GM21515 (cell line): ENCODE measurements around the gene LAS1L.
"Not testable (repeated sequence)": the region's sequence is repeated elsewhere in the genome, so short reads cannot be mapped to it uniquely, and the experiment has no call there.

Source experiments
- ATAC-seq: cut with Tn5 transposase; IDR thresholded peaks from one replicate; pipeline ENCODE4 v1.9.1; 2021; ENCODE audit not compliant: unreplicated experiment

Gene LAS1L

DNA sequence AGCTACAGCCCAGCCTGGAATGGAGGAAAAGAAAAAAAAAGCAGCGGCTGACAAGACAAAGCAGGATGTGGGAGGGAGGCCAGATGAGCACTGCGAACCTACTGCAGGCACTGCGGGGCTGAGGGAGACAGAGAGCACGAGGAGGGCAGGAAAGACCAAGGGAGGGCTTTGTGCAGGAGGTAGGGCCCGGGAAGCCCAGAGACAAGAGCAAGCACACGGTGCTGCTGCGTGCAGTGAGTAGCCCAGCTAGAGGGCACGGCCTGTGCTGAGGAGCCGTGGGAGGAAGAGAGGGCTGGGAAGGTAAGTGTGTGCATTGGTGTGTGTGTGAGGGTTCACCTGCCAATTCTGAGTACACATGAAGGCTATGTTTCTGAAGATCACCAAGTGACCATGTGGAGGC lies 15.6 kb downstream of the LAS1L start:
- ATAC-seq = not testable (repeated sequence)

DNA sequence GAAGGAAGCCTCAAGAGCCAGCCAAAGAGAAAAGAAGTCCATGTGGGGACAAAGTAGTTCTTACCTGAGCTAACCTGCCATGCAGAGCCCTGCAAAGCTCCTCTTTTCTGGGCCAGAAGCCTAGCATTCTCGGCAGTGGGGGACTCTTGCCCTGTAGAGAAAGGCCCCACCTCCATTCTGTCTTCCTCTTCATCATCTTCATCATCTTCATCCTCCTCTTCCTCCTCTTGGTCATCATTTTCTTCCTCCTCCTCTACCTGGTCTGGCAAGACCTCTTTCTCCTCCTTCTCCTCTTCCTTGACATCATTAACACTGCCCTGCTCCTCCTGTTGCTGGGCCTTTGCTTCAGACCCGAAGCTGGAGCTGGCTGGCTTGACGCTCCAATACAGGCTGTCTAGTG lies 16.7 kb downstream of the LAS1L start:
- no peak for ATAC-seq

DNA sequence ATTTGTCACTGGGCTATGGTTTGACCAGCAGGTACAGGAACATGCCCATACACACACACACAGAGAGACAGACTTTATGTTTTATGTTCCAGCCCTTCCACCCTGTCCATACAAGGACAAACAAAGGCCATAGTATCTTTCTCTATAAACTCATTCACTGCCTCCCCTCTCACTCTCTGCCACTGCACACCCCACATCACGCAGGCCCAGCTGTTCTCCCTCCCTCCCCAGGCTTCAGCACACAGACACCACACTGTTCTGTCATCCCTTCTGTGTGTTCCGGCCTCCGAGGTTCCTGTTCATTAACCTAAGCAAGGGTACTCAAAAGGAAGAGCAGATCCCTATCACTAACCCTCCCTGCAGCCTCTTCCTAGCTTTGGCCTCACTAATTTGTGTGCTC lies 17.8 kb downstream of the LAS1L start:
- ATAC-seq = no peak

DNA sequence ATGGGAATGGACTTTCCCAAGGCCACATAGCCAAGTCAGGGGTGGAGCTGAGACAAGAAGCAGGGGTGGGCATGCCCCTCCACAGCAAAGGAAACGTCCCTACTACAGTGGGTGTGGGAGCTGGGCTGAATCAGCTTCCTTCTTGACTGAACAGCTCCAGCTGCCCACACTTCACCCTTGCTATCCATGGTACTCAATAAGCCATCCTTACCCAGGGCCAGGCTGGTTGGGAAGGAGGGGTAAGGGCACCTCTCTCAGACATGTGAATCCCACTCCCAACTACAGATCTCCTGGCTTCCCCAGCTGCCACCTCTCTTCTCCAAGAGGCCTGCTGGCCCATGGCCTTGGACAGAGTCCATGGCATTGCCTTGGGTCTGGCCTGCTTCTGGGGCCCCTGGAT lies 21.0 kb downstream of the LAS1L start:
- ATAC-seq = no peak

DNA sequence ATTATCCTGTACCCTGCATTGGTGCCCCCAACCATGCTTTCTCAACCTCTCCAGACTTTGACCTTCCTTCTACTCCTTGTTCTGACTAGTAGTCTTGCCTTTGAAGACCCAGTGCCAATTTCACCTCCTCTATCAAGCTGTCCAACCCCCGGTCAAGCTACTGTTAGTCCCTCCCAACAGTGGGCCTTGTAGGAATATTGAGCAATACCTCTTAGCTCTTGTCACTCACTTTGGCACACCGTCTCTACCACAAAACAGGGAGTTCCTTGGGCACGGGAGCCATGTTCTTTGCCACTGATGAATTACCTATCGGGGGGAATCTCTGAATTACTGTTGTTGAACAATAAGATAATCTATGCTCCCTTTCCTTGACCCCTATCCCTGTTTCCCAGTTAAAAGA lies 25.2 kb downstream of the LAS1L start:
- no peak for ATAC-seq

DNA sequence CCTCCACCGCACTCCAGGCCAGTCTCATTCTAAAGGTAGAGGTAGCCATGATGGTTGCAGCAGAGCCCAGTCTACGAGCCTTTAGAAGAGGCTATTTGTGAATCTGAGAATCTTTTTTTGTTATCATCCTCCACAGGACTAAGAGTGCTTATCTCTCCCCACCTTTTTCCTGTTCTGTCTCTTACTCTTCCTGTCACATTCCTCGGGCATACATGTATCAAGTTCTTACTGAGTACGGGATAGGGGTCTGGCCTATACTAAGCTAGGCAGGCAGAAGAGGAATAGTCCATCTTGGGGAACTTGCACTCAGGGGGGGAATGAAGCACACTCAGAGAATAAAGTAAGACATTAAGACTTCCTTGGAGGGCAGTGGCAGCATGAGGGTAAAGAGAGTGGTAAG lies 25.7 kb downstream of the LAS1L start:
- ATAC-seq = no peak

DNA sequence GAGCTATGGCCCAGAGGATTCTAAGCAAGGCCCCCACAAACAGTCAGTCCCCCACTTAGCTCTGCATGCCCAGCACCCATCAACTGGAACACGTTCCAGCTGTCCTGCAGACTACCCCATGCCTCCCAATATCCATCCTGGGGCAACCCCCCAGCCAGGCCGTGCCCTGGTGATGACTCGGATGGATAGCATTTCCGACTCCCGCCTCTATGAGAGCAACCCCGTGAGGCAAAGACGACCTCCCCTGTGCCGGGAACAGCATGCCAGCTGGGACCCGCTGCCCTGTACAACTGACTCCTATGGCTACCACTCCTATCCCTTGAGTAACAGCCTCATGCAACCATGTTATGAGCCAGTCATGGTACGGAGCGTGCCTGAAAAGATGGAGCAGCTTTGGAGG lies 32.0 kb downstream of the LAS1L start:
- no peak for ATAC-seq

GRCh38 chrX:65493431-65493830 lies 41.2 kb downstream of the LAS1L start:
- no peak for ATAC-seq

DNA sequence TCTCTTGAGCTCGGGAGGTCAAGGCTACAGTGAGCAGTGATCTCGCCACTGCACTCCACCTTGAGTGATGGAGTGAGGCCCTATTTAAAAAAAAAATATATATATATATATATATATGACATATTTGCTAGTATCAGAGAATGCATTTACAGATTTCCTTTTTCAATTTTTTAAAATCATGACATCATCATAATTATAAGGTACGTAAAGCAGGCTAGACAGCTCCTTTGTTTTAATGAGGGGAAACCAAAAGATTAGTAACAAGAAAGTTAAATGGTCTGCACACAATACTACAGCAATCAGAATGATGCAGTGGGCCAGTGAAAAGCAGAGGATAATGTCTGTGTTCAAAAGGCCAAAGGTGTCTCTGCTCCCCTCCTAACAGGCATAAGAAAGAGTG lies 43.0 kb downstream of the LAS1L start:
- no peak for ATAC-seq

GRCh38 chrX:65488495-65488894 lies 46.1 kb downstream of the LAS1L start:
- no peak for ATAC-seq

DNA sequence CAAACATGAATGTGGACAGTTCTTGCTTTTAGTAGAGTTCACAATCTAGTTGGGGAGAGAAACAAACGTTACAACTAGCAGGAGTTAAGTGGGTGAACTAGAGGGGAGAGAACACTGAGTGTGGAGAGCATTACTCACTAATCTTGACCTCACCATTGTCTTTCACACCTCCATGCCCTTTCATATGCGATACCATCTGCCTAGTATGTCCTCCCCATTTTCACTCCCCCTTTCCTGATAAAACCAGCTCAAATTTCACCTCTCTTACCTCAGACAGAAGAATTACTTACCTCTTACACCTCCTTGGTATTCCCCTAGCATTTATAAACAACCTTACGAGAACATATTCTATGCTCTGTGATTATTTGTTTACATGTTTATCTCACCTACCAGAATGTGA lies 53.6 kb downstream of the LAS1L start:
- ATAC-seq = no peak

DNA sequence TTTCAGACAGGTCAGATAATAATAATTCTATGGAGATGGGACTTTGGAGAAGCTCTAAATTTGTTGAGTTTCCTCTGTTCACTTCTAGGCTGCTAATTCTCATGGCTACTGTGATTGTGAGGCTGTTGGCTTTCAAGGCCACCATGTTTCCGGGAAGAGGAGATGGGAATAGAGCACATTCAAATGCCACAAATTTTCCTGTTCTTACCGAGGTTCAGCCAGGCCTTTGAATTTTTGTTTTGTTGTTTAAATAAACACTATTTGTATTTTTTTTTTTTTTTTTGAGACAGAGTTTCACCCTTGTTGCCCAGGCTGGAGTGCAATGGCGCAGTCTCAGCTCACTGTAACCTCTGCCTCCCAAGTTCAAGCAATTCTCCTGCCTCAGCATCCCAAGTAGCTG lies 55.5 kb downstream of the LAS1L start:
- not testable (repeated sequence) for ATAC-seq

GRCh38 chrX:65476564-65476963 lies 58.0 kb downstream of the LAS1L start:
- ATAC-seq = no peak

DNA sequence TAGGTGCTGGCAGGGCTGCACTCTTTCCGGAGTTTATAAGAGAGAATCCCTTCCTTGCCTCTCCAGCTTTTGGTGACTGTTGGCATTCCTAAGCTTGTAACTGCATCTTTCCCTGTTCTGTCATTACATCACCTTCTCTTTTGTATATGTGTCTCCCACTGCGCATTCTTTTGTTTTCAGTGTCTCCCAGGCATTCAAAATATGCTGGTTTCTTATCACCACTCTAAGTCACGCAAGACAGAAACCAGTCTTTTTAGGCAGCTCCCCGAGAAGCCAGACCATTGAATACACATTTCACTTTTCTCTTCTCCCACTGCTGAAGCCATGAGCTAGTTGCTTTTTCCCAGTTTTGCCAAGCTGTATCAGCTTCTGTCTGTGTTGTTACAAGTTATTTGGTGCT lies 71.0 kb downstream of the LAS1L start:
- ATAC-seq = no peak
